Measurements from ENCODE around the gene RNF121.

Gene RNF121

DNA sequence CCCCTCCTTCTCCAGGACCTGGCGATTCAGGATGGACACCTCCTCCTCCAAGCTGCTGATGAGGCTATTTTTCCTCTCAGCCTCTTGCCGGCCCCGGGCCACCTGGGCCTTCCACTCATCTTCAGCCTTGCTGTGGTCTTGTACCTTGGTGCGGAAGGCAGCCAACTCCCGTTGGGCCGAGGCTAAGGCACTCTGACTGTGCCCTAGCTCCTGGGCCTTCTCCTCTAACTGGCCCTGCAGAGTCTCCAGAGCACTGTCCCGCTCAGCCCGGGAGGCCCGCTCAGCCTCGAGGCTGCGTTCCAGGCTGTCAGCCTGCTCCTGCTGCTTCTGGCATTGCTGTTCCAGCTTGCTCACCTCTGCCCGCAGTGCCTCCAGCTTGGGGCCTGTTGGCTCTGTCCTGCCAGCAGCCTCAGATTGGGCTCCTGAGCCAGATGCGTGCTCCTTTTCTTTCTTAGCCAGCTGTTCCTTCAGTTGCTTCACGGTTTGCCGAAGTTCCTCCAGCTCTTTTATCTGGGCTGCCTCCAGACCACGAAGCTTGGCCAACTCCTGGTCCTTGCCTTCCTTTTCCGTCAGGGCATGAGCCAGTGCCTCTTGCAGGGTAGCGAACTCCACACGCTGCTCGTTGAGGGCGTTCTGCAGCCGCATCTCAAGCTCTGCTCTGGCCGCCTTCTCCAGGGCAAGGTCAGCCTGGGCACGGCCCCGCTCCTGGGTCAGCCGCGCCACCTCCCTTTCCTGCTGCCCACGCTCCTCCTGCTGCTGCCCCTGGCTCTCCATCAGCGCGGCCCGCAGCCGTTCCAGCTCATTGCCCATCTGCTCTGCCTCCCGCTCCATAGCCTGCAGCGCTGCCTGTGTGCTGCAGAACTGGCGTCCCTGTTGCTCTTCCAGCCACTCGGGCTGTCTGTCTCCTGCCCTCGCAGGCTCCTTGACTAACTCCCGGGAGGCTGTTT is 85.2 kb downstream of the RNF121 start:
- no peak overlapping the region for H3K4me3 ChIP-seq (ENCODE audit: low read depth, low read length)
- DNase-seq (ENCODE audit: low read depth) = no peak
- TF ChIP-seq, protein P1, sequence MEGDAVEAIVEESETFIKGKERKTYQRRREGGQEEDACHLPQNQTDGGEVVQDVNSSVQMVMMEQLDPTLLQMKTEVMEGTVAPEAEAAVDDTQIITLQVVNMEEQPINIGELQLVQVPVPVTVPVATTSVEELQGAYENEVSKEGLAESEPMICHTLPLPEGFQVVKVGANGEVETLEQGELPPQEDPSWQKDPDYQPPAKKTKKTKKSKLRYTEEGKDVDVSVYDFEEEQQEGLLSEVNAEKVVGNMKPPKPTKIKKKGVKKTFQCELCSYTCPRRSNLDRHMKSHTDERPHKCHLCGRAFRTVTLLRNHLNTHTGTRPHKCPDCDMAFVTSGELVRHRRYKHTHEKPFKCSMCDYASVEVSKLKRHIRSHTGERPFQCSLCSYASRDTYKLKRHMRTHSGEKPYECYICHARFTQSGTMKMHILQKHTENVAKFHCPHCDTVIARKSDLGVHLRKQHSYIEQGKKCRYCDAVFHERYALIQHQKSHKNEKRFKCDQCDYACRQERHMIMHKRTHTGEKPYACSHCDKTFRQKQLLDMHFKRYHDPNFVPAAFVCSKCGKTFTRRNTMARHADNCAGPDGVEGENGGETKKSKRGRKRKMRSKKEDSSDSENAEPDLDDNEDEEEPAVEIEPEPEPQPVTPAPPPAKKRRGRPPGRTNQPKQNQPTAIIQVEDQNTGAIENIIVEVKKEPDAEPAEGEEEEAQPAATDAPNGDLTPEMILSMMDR (IDR thresholded peaks at IDR 0.05; ENCODE audit: low read depth, low read length) = no peak
- TF ChIP-seq, protein P2, sequence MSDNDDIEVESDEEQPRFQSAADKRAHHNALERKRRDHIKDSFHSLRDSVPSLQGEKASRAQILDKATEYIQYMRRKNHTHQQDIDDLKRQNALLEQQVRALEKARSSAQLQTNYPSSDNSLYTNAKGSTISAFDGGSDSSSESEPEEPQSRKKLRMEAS (IDR thresholded peaks at IDR 0.05; ENCODE audit: low read depth, low read length) = no peak
- TF ChIP-seq POLR2A (IDR thresholded peaks at IDR 0.05; ENCODE audit: extremely low read depth, insufficient read length) (no peak), MYC (IDR thresholded peaks at IDR 0.05; ENCODE audit: low read depth, low read length) (no peak)

DNA sequence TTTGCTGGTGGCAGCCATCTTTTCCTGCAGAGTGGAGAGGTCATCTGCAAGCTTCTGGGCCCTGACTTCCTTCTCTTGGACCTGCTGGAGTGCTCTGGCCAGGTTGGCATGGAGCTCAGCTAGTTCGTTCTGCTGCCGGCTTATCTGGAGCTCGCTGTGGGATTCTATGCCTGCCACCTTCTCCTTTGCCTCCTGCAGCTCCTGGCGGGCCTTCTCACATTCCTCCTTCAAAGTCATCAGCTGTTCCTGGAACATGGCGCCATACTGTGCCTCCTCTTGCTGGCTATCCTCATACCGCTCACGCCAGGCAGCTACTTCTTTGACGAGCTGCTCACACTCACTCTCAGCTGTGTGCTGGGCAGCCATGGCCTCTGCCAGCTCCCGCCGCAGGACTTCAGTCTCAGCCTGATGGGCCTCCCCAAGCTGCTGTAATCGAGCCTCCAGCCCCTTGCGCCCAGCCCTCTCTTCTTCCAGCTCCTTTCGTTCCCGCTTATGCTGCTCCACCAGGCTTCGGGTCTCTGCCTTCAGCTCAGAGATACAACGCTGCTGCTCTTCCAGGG is 86.0 kb downstream of the RNF121 start:
- no peak for DNase-seq (ENCODE audit: low read depth)
- TF ChIP-seq MYC (IDR thresholded peaks at IDR 0.05; ENCODE audit: low read depth, low read length) (no peak), POLR2A (IDR thresholded peaks at IDR 0.05; ENCODE audit: extremely low read depth, insufficient read length) (no peak)
- TF ChIP-seq, protein P1 (IDR thresholded peaks at IDR 0.05; ENCODE audit: low read depth, low read length) = no peak
- TF ChIP-seq, protein P2 (IDR thresholded peaks at IDR 0.05; ENCODE audit: low read depth, low read length) = no peak
- no peak overlapping the region for H3K4me3 ChIP-seq (ENCODE audit: low read depth, low read length)

- TF ChIP-seq, protein P1 (IDR thresholded peaks at IDR 0.05; ENCODE audit: low read depth, low read length) = no peak
- no peak for TF ChIP-seq MYC (IDR thresholded peaks at IDR 0.05; ENCODE audit: low read depth, low read length)
- no peak overlapping the region for H3K4me3 ChIP-seq (ENCODE audit: low read depth, low read length)
- peak; percentile 38 for DNase-seq (ENCODE audit: low read depth)
These were observed 86.7 kb downstream of the RNF121 start for GRCh38 chr11:72015511-72016061.

GRCh38 chr11:72018171-72018570 is 89.3 kb downstream of the RNF121 start:
- no peak overlapping the region for H3K4me3 ChIP-seq (ENCODE audit: low read depth, low read length)
- no peak for DNase-seq (ENCODE audit: low read depth)
- TF ChIP-seq, protein P1 (IDR thresholded peaks at IDR 0.05; ENCODE audit: low read depth, low read length) = no peak
- TF ChIP-seq, protein P2 (IDR thresholded peaks at IDR 0.05; ENCODE audit: low read depth, low read length) = no peak
- TF ChIP-seq MYC (IDR thresholded peaks at IDR 0.05; ENCODE audit: low read depth, low read length) = no peak

DNA sequence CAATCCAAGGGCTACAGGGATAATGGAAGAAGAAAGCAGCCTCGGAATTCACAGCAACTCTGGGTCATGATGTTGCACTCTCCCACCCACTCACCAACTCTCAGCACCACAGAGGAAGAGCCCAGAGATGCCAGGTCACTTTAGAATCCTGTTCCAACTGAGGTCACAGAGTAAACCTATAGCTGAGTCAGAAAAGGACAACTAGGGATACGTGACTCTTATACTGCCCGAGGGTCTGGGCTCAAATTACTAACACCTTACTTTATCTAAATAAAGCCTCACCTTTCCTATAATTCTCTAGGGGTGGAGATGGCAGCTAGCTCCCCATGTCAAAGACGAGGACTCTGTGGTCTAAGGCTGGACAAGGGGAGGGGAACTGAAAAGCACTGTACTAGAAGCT is 94.5 kb downstream of the RNF121 start:
- no peak for DNase-seq (ENCODE audit: low read depth)
- no peak for TF ChIP-seq POLR2A (IDR thresholded peaks at IDR 0.05; ENCODE audit: extremely low read depth, insufficient read length)
- no peak for TF ChIP-seq MYC (IDR thresholded peaks at IDR 0.05; ENCODE audit: low read depth, low read length)
- TF ChIP-seq, protein P2 (IDR thresholded peaks at IDR 0.05; ENCODE audit: low read depth, low read length) = no peak
- TF ChIP-seq, protein P1 (IDR thresholded peaks at IDR 0.05; ENCODE audit: low read depth, low read length) = no peak
- no peak overlapping the region for H3K4me3 ChIP-seq (ENCODE audit: low read depth, low read length)

Measured in NB4 (cell line).